ENCODE measurements around the gene ZMYND8. TPM values are rescaled to one million over a fixed set of nuclear protein-coding genes. Genes with fewer than 3 reads are reported as not detected.

ZMYND8 gene
- total RNA-seq, 1 experiment from 2014 or later = 50.7 TPM

GRCh38 chr20:47188540-47188939 is 168.0 kb downstream of the ZMYND8 start:
- in situ Hi-C loops (cut with HindIII; ENCODE audit: low pct_unique_long_range_greater_than_20kb, low sequenced_read_pairs) = no loop called here
- no peaks in the 10 kb centered on the region for H3K4me1 ChIP-seq (ENCODE audit: control insufficient read depth, insufficient read depth, low read length)
- H3K4me3 ChIP-seq (ENCODE audit: low read depth in 2 of 2, low read length in 2 of 2) = no peak overlapping the region
- ATAC-seq (no peak), DNase-seq (ENCODE audit: low read depth, low spot score) (no peak)
- BruUV-seq (replicated peaks) = no TSS peak
- H3K9me3 ChIP-seq (ENCODE audit: control insufficient read depth, insufficient read depth, low read depth, low read length) = no peaks in the 10 kb centered on the region
- H3K36me3 ChIP-seq (ENCODE audit: control insufficient read depth, insufficient read depth, low read length) = no peaks in the 10 kb centered on the region
- no peaks in the 10 kb centered on the region for H3K27me3 ChIP-seq (ENCODE audit: control insufficient read depth, insufficient read depth, low read length)
- CTCF ChIA-PET = no interaction called here
- no peak for TF ChIP-seq SIN3A (IDR thresholded peaks at IDR 0.05; ENCODE audit: borderline replicate concordance, insufficient read depth, low read depth, low read length)
- no peak for TF ChIP-seq POLR2AphosphoS5 (IDR thresholded peaks at IDR 0.05; ENCODE audit: low read depth, low read length)
- TF ChIP-seq CTCF (IDR thresholded peaks at IDR 0.05) = no peak
- no peak for TF ChIP-seq REST (IDR thresholded peaks at IDR 0.05; ENCODE audit: insufficient read depth in 1 of 2, low read depth in 2 of 2, low read length in 1 of 2)
- TF ChIP-seq TCF7L2 (IDR thresholded peaks at IDR 0.05; ENCODE audit: low read depth, low read length) = no peak
- intact Hi-C loops (cut with micrococcal nuclease; ENCODE audit: unreplicated experiment) = no loop called here
- H3K27ac ChIP-seq (ENCODE audit: low read length) = no peak overlapping the region
- POLR2A ChIA-PET = no interaction called here

DNA sequence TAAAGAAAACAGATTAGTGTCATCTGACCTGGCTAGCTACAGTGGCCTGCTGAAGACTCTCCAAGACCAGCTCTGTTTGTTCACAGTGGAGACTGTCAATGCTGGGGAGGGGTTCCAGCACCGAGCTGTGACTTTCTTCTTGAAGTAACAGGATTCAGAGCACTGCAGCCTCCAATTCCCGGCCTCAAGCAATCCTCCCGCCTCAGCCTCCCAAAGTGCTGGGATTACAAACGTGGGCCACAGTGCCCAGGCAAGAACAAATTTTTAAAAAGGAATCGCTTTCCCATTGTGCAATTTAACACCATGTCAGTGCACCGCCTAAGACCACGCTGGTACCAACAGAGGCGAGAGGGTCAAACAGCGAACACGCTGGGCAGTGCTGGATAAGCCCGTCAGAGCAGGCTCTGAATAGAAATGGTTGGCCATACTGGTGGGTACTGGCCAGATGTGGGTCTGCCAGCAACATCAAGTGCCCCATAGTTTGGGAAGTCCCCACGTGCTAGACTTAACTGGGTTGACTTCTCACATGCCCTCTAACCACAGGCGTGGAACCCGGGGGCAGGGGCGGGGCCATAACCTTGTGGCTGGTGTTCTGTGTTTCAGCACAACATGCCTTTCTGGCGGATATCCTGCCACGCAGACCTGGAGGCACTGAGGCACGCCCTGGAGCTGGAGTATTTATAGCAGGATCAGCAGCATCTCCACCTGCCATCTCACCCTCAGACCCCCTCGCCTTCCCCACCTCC is 168.9 kb downstream of the ZMYND8 start:
- Histone ChIP-seq H3K4me3 (ENCODE audit: low read depth in 2 of 2, low read length in 2 of 2) (no peak overlapping the region), H3K27me3 (ENCODE audit: control insufficient read depth, insufficient read depth, low read length) (no peaks in the 10 kb centered on the region), H3K4me1 (ENCODE audit: control insufficient read depth, insufficient read depth, low read length) (no peaks in the 10 kb centered on the region), H3K9me3 (ENCODE audit: control insufficient read depth, insufficient read depth, low read depth, low read length) (no peaks in the 10 kb centered on the region), H3K27ac (ENCODE audit: low read length) (no peak overlapping the region), H3K36me3 (ENCODE audit: control insufficient read depth, insufficient read depth, low read length) (no peaks in the 10 kb centered on the region)
- CTCF ChIA-PET = no interaction called here
- intact Hi-C loops (cut with micrococcal nuclease; ENCODE audit: unreplicated experiment) (no loop called here), in situ Hi-C loops (cut with HindIII; ENCODE audit: low pct_unique_long_range_greater_than_20kb, low sequenced_read_pairs) (no loop called here)
- TF ChIP-seq POLR2AphosphoS5 (IDR thresholded peaks at IDR 0.05; ENCODE audit: low read depth, low read length) (no peak), REST (IDR thresholded peaks at IDR 0.05; ENCODE audit: insufficient read depth in 1 of 2, low read depth in 2 of 2, low read length in 1 of 2) (no peak), SIN3A (IDR thresholded peaks at IDR 0.05; ENCODE audit: borderline replicate concordance, insufficient read depth, low read depth, low read length) (no peak), TCF7L2 (IDR thresholded peaks at IDR 0.05; ENCODE audit: low read depth, low read length) (no peak), CTCF (IDR thresholded peaks at IDR 0.05) (no peak)
- no TSS peak for BruUV-seq (replicated peaks)
- DNase-seq (ENCODE audit: low read depth, low spot score) = no peak
- no peak for ATAC-seq
- POLR2A ChIA-PET = no interaction called here

Data from Panc1 (cell line).